AG04450 (cell line): ENCODE results near the gene LYZL6. TPM values are rescaled to one million over a fixed set of nuclear protein-coding genes. Genes with fewer than 3 reads are reported as not detected.

Experiments
- CTCF ChIA-PET: fragments of 300-600, 350-600 bp; formaldehyde crosslinking; extraction: SDS; loops from one replicate; lab custom pipeline; 2022; ENCODE audit warnings: antibody characterized with exemption, inconsistent platforms; lab: Charles Lee
- POLR2A ChIA-PET: fragments of 350-600 bp; formaldehyde crosslinking; extraction: SDS; loops from one replicate; lab custom pipeline; 2021; ENCODE audit warnings: antibody characterized with exemption, inconsistent platforms; lab: Yijun Ruan, JAX
- DNase-seq: peaks from one replicate; pipeline ENCODE4 v3.0.0-alpha.2; 2011; ENCODE audit warnings: low read depth, low spot score
- H3K27ac ChIP-seq: one replicate; pipeline ENCODE4 v1.5.1; 2012; ENCODE audit warnings: low read depth, low read length, control low read depth
- H3K27me3 ChIP-seq: one replicate; pipeline ENCODE4 v1.6.0; 2012; ENCODE audit warnings: low read length; ENCODE audit not compliant: control insufficient read depth, insufficient read depth
- H3K4me3 ChIP-seq: 2 replicates; pipeline ENCODE4 v1.5.1; 2011; ENCODE audit warnings: mild to moderate bottlenecking, low read depth, low read length, control low read depth
- H3K9me3 ChIP-seq: 2 replicates; pipeline ENCODE4 v1.5.1; 2012; ENCODE audit warnings: low read length; ENCODE audit not compliant: control insufficient read depth, insufficient read depth
- polyA plus RNA-seq: library from polyadenylated mRNA; depleted of rRNA; stranded (reverse); fragments of >200 nt; gene quantifications from 2 replicates; pipeline ENCODE4 v1.2.3, GENCODE V29; 2011
- TF ChIP-seq, protein P1 (sequence below): IDR thresholded peaks from 2 replicates; pipeline ENCODE4 v1.5.1; 2011; ENCODE audit warnings: low read depth, low read length, control low read depth, inconsistent platforms

The LYZL6 gene
- polyA plus RNA-seq, 1 experiment = not detected

DNA sequence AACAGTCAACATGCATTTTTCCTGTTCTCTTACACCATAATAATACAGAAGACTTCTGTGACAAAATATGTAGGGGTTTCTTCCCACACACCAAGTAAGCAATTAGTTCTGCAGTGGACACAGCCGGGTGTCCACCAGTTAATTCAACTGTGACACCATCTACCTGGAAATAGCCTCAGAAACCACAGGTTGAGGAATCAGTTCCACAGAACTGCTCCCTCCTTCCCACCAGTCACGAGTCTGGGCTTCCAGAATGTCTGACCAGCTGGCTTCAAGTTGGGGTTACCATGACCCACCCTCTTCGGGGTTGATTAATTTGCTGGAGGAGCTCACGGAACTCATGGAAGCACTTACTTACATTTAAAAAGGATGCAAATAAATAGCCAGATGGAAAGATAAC lies 49.8 kb downstream of the LYZL6 start:
- CTCF ChIA-PET = no interaction called here
- no peak for DNase-seq
- no peaks in the 10 kb centered on the region for H3K9me3 ChIP-seq
- TF ChIP-seq, protein P1, sequence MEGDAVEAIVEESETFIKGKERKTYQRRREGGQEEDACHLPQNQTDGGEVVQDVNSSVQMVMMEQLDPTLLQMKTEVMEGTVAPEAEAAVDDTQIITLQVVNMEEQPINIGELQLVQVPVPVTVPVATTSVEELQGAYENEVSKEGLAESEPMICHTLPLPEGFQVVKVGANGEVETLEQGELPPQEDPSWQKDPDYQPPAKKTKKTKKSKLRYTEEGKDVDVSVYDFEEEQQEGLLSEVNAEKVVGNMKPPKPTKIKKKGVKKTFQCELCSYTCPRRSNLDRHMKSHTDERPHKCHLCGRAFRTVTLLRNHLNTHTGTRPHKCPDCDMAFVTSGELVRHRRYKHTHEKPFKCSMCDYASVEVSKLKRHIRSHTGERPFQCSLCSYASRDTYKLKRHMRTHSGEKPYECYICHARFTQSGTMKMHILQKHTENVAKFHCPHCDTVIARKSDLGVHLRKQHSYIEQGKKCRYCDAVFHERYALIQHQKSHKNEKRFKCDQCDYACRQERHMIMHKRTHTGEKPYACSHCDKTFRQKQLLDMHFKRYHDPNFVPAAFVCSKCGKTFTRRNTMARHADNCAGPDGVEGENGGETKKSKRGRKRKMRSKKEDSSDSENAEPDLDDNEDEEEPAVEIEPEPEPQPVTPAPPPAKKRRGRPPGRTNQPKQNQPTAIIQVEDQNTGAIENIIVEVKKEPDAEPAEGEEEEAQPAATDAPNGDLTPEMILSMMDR = no peak
- no peaks in the 10 kb centered on the region for H3K27me3 ChIP-seq
- no peak overlapping the region for H3K27ac ChIP-seq
- POLR2A ChIA-PET = no interaction called here
- no peak overlapping the region for H3K4me3 ChIP-seq

- DNase-seq = no peak
- Histone ChIP-seq H3K27ac (no peak overlapping the region), H3K27me3 (no peaks in the 10 kb centered on the region), H3K4me3 (no peak overlapping the region), H3K9me3 (no peaks in the 10 kb centered on the region)
- ChIA-PET POLR2A (no interaction called here), CTCF (no interaction called here)
- TF ChIP-seq, protein P1 = no peak
These were observed 51.1 kb downstream of the LYZL6 start for GRCh38 chr17:35892091-35893035.

DNA sequence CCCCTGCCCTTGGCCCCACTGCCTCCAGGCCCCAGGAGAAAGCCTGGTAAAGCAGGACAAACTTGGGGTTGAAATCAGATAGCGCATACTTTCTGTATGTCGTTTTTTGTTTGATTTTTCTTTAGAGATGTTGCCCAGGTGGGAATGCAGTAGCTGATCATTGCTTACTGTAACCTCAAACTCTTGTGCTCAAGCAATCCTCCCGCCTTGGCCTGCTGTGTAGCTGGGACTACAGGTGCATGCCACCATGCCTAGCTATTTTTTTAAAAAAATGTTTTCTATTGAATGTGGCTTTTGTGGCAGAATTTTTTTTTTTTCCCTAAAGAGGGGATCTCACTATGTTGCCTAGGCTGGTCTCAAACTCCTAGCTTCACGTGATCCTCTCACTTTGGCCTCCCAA lies 52.2 kb downstream of the LYZL6 start:
- H3K4me3 ChIP-seq = no peak overlapping the region
- CTCF ChIA-PET = no interaction called here
- no peaks in the 10 kb centered on the region for H3K9me3 ChIP-seq
- no peaks in the 10 kb centered on the region for H3K27me3 ChIP-seq
- TF ChIP-seq, protein P1 = no peak
- no peak for DNase-seq
- POLR2A ChIA-PET = no interaction called here
- H3K27ac ChIP-seq = no peak overlapping the region

DNA sequence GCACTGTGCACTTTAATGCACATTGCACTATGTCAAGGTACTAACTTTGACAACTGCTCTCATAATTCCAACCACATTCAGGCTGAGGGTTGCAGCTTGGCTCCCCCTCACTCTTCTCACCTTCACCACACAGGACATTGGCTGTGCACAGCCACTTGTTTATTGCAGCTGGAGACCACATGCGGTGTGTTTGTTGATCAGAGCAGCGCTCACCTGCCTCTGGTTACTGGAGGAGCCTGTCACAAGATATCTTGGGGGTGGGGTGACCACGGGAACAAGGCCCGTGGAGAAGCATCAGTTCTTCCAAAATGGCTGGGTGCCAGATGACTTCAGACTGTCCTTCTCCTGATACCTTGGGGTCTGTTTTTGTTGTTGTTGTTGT lies 52.7 kb downstream of the LYZL6 start:
- Histone ChIP-seq H3K27me3 (no peaks in the 10 kb centered on the region), H3K27ac (no peak overlapping the region), H3K9me3 (no peaks in the 10 kb centered on the region), H3K4me3 (no peak overlapping the region)
- TF ChIP-seq, protein P1 = no peak
- DNase-seq = no peak
- POLR2A ChIA-PET = no interaction called here
- CTCF ChIA-PET = no interaction called here
